ENCODE data around the gene MAS1L. TPM values are rescaled to one million over a fixed set of nuclear protein-coding genes. Genes with fewer than 3 reads are reported as not detected.

Gene MAS1L
- total RNA-seq, 1 donor from 2014 or later = not detected

- Mint-ChIP-seq H3K27ac (ENCODE audit: unreplicated experiment) (no peak overlapping the region), H3K27me3 (ENCODE audit: unreplicated experiment) (peaks cover 2% of the 10 kb centered on the region), H3K36me3 (ENCODE audit: unreplicated experiment) (no peaks in the 10 kb centered on the region), H3K9me3 (ENCODE audit: unreplicated experiment) (peaks cover 1% of the 10 kb centered on the region), H3K4me1 (ENCODE audit: low read depth, unreplicated experiment) (no peaks in the 10 kb centered on the region), H3K4me3 (ENCODE audit: unreplicated experiment) (no peak overlapping the region)
- no peak for DNase-seq
- no peak for TF ChIP-seq CTCF (IDR thresholded peaks at IDR 0.05; ENCODE audit: partially characterized antibody, unreplicated experiment)
Measured at GRCh38 chr6:29493261-29493660, 5.5 kb upstream of the MAS1L start.

- H3K4me1 Mint-ChIP-seq (ENCODE audit: low read depth, unreplicated experiment) = no peaks in the 10 kb centered on the region
- H3K27ac Mint-ChIP-seq (ENCODE audit: unreplicated experiment) = no peak overlapping the region
- no peaks in the 10 kb centered on the region for H3K9me3 Mint-ChIP-seq (ENCODE audit: unreplicated experiment)
- no peaks in the 10 kb centered on the region for H3K36me3 Mint-ChIP-seq (ENCODE audit: unreplicated experiment)
- H3K27me3 Mint-ChIP-seq (ENCODE audit: unreplicated experiment) = peaks cover 2% of the 10 kb centered on the region
- no peak for DNase-seq
- no peak for TF ChIP-seq CTCF (IDR thresholded peaks at IDR 0.05; ENCODE audit: partially characterized antibody, unreplicated experiment)
- no peak overlapping the region for H3K4me3 Mint-ChIP-seq (ENCODE audit: unreplicated experiment)
Measured at GRCh38 chr6:29491574-29491973, 3.8 kb upstream of the MAS1L start.

GRCh38 chr6:29490552-29490951 is 2.8 kb upstream of the MAS1L start:
- H3K9me3 Mint-ChIP-seq (ENCODE audit: unreplicated experiment) = no peaks in the 10 kb centered on the region
- no peaks in the 10 kb centered on the region for H3K36me3 Mint-ChIP-seq (ENCODE audit: unreplicated experiment)

GRCh38 chr6:29490055-29490454 is 2.3 kb upstream of the MAS1L start:
- Mint-ChIP-seq H3K36me3 (ENCODE audit: unreplicated experiment) (no peaks in the 10 kb centered on the region), H3K9me3 (ENCODE audit: unreplicated experiment) (no peaks in the 10 kb centered on the region), H3K4me1 (ENCODE audit: low read depth, unreplicated experiment) (no peaks in the 10 kb centered on the region), H3K27ac (ENCODE audit: unreplicated experiment) (no peak overlapping the region), H3K27me3 (ENCODE audit: unreplicated experiment) (peaks cover 2% of the 10 kb centered on the region), H3K4me3 (ENCODE audit: unreplicated experiment) (no peak overlapping the region)
- no peak for DNase-seq
- no peak for TF ChIP-seq CTCF (IDR thresholded peaks at IDR 0.05; ENCODE audit: partially characterized antibody, unreplicated experiment)

More at GRCh38 chr6:29490552-29490951, 2.8 kb upstream of the MAS1L start:
- Mint-ChIP-seq H3K27me3 (ENCODE audit: unreplicated experiment) (peaks cover 2% of the 10 kb centered on the region), H3K27ac (ENCODE audit: unreplicated experiment) (no peak overlapping the region), H3K4me1 (ENCODE audit: low read depth, unreplicated experiment) (no peaks in the 10 kb centered on the region), H3K4me3 (ENCODE audit: unreplicated experiment) (no peak overlapping the region)
- DNase-seq = no peak
- TF ChIP-seq CTCF (IDR thresholded peaks at IDR 0.05; ENCODE audit: partially characterized antibody, unreplicated experiment) = no peak

- no peak for TF ChIP-seq CTCF (IDR thresholded peaks at IDR 0.05; ENCODE audit: partially characterized antibody, unreplicated experiment)
- H3K4me1 Mint-ChIP-seq (ENCODE audit: low read depth, unreplicated experiment) = no peaks in the 10 kb centered on the region
- H3K27ac Mint-ChIP-seq (ENCODE audit: unreplicated experiment) = no peak overlapping the region
- no peaks in the 10 kb centered on the region for H3K36me3 Mint-ChIP-seq (ENCODE audit: unreplicated experiment)
- no peaks in the 10 kb centered on the region for H3K9me3 Mint-ChIP-seq (ENCODE audit: unreplicated experiment)
- no peak for DNase-seq
- H3K27me3 Mint-ChIP-seq (ENCODE audit: unreplicated experiment) = no peaks in the 10 kb centered on the region
- H3K4me3 Mint-ChIP-seq (ENCODE audit: unreplicated experiment) = no peak overlapping the region
Measured at GRCh38 chr6:29489286-29489685, 1.5 kb upstream of the MAS1L start.

Data from glutamatergic neuron (in vitro differentiated cells).